Kidney epithelial cell (primary cell): ENCODE data around the gene PLXND1. TPM values are rescaled to one million over a fixed set of nuclear protein-coding genes. Genes with fewer than 3 reads are reported as not detected.

Source experiments
- DNase-seq: peaks from one replicate; pipeline ENCODE4 v3.0.0-alpha.2; 2010; ENCODE audit warnings: low read depth
- H3K27me3 ChIP-seq: 2 replicates; pipeline ENCODE4 v1.6.0; 2011; ENCODE audit warnings: low read length; ENCODE audit not compliant: control insufficient read depth, insufficient read depth
- H3K36me3 ChIP-seq: 2 replicates; pipeline ENCODE4 v1.5.1; 2011; ENCODE audit warnings: low read length; ENCODE audit not compliant: control insufficient read depth, insufficient read depth
- H3K4me3 ChIP-seq: 2 replicates; pipeline ENCODE4 v1.5.1; 2011; ENCODE audit warnings: low read depth, mild to moderate bottlenecking, control low read depth, low read length
- total RNA-seq: library from RNA; depleted of rRNA; stranded (reverse); fragments of >200 nt; gene quantifications from 2 replicates; pipeline ENCODE4 v1.2.3, GENCODE V29; 2015
- TF ChIP-seq, protein P1 (sequence below): IDR thresholded peaks from 2 replicates; pipeline ENCODE4 v1.5.1; 2011; ENCODE audit warnings: mild to moderate bottlenecking, moderate library complexity, low read length, control low read depth, inconsistent platforms; ENCODE audit not compliant: insufficient read depth, poor library complexity, severe bottlenecking

PLXND1 gene
- total RNA-seq, 1 donor from 2014 or later, result 103 TPM

GRCh38 chr3:129583289-129583688, 23.2 kb downstream of the PLXND1 start:
- H3K36me3 ChIP-seq, result no peaks in the 10 kb centered on the region
- H3K27me3 ChIP-seq, result no peaks in the 10 kb centered on the region
- no peak for DNase-seq
- H3K4me3 ChIP-seq, result no peak overlapping the region
- TF ChIP-seq, protein P1, sequence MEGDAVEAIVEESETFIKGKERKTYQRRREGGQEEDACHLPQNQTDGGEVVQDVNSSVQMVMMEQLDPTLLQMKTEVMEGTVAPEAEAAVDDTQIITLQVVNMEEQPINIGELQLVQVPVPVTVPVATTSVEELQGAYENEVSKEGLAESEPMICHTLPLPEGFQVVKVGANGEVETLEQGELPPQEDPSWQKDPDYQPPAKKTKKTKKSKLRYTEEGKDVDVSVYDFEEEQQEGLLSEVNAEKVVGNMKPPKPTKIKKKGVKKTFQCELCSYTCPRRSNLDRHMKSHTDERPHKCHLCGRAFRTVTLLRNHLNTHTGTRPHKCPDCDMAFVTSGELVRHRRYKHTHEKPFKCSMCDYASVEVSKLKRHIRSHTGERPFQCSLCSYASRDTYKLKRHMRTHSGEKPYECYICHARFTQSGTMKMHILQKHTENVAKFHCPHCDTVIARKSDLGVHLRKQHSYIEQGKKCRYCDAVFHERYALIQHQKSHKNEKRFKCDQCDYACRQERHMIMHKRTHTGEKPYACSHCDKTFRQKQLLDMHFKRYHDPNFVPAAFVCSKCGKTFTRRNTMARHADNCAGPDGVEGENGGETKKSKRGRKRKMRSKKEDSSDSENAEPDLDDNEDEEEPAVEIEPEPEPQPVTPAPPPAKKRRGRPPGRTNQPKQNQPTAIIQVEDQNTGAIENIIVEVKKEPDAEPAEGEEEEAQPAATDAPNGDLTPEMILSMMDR, result no peak

GRCh38 chr3:129582799-129583198, 23.7 kb downstream of the PLXND1 start:
- H3K4me3 ChIP-seq, result no peak overlapping the region
- peaks cover under 1% of the 10 kb centered on the region for H3K36me3 ChIP-seq
- no peak for DNase-seq
- TF ChIP-seq, protein P1, result no peak
- H3K27me3 ChIP-seq, result no peaks in the 10 kb centered on the region

DNA sequence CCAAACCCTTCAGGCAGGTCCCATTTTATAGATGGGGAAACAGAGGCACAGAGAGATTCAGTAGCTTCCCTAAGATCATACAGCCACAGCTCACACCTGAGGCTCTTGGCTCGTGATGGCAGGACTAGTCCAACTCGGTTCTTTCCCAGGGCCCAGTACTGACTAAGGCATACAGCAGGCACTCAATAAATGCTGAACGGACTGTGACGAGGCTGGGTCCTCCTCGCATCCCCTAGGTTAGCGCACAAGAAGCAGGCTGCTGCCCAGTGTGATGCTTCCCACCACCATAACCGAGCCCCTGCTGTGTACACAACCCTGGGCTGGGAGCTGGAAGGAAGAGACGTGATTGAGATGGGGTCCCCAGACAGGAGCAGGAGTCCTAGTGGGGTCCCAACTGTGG, 24.9 kb downstream of the PLXND1 start:
- H3K36me3 ChIP-seq, result peaks cover 1% of the 10 kb centered on the region
- no peak overlapping the region for H3K4me3 ChIP-seq
- DNase-seq, result no peak
- TF ChIP-seq, protein P1, result no peak
- H3K27me3 ChIP-seq, result no peaks in the 10 kb centered on the region

GRCh38 chr3:129579991-129580390, 26.5 kb downstream of the PLXND1 start:
- peaks cover 1% of the 10 kb centered on the region for H3K36me3 ChIP-seq
- no peak for DNase-seq
- TF ChIP-seq, protein P1, result no peak

DNA sequence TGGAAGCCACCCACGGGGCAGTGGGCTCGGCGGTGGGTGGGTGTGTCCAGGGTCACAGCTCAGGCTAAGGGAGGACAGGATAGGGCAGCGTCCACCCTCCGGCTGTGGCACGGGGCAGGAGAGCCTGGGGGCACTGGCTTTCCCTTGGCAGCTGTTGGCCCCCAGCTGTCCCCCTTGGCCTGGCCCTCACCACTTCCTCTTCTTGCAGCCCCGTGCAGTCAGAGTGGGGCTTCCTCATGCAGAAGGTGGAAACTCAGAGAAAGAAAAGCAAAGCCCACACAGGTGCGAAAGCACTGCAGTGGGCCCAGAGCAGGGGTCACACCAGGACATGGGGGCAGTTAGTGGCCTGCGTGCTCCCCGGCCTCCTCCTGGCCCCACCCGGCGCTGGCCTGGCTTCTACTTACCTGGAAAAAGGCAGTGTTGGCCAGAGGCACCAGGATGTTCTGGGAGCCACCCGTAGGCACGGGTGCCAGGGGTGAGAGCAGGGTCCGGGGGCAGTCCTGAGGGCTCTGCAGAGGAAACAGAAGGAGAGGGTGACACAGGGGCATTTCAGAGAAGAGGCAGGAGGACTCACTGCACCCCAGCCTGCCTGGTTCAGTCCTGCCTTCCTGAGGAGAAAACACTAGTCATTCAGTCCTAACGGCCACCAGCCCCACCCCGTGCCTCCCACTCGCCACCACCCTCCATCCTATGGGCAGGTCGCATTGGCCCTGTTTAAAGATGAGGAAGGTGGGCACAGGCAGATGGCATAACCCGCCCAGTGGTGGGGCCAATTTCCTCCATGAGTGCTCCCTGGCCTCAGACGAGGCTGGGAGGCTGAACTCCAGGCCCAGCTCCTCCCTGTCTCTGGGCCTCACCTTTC, 28.3 kb downstream of the PLXND1 start:
- H3K4me3 ChIP-seq, result no peak overlapping the region
- TF ChIP-seq, protein P1, result no peak
- DNase-seq, result no peak
- no peaks in the 10 kb centered on the region for H3K27me3 ChIP-seq
- peaks cover 1% of the 10 kb centered on the region for H3K36me3 ChIP-seq

More at GRCh38 chr3:129579991-129580390, 26.5 kb downstream of the PLXND1 start:
- H3K4me3 ChIP-seq, result no peak overlapping the region
- H3K27me3 ChIP-seq, result no peaks in the 10 kb centered on the region
